Right ventricle myocardium inferior (tissue), 1 donor: ENCODE results near the gene EVL. TPM values are rescaled to one million over a fixed set of nuclear protein-coding genes. Genes with fewer than 3 reads are reported as not detected.

Experiments used
- ATAC-seq: fragments of 200-7000 bp; cut with Tn5 transposase; one replicate; pipeline ENCODE4 v1.9.1; 2020; ENCODE audit warnings: mild to moderate bottlenecking, moderate library complexity
- DNase-seq: peaks from one replicate; pipeline ENCODE4 v3.0.0; 2021; ENCODE audit errors: missing footprints
- intact Hi-C: fragments of 100-400 bp; cut with DNase I; formaldehyde crosslinking; loops from one replicate; pipeline ENCODE4 v1.11.0; 2022
- total RNA-seq: library from RNA; stranded (reverse); fragmentation: NEBNext Ultra II Directional; extraction: Animal tissue kit (Norgen Biotek cat#: 25700); gene quantifications from one replicate; pipeline ENCODE4 v1.2.1, GENCODE V29; 2021
- donor health status: DM: no; HTN: yes; CAD: no; lungs with severe emphysema.

EVL gene
- total RNA-seq, 1 donor from 2014 or later = 41.8 TPM

- intact Hi-C loops = no loop called here
- peak; percentile 85 for ATAC-seq
- no peak for DNase-seq
Measured at GRCh38 chr14:100076606-100077005, 11.4 kb downstream of the EVL start.

- intact Hi-C loops = no loop called here
- DNase-seq = no peak
- no peak for ATAC-seq
Measured at GRCh38 chr14:100077441-100077840, 12.2 kb downstream of the EVL start.

- intact Hi-C loops = no loop called here
- ATAC-seq = no peak
- DNase-seq = no peak
Measured at GRCh38 chr14:100078216-100078803, 13.1 kb downstream of the EVL start.

GRCh38 chr14:100078997-100079725 lies 13.9 kb downstream of the EVL start:
- intact Hi-C loops = no loop called here
- DNase-seq (no peak), ATAC-seq (no peak)

GRCh38 chr14:100079726-100080005 lies 14.4 kb downstream of the EVL start:
- intact Hi-C loops = no loop called here
- no peak for DNase-seq
- no peak for ATAC-seq

- no peak for DNase-seq
- no peak for ATAC-seq
- intact Hi-C loops = no loop called here
Measured at GRCh38 chr14:100080206-100080605, 15.0 kb downstream of the EVL start.

GRCh38 chr14:100081997-100082625 lies 16.9 kb downstream of the EVL start:
- intact Hi-C loops = no loop called here
- no peak for ATAC-seq
- DNase-seq = no peak

GRCh38 chr14:100082723-100083122 lies 17.5 kb downstream of the EVL start:
- intact Hi-C loops = no loop called here
- no peak for DNase-seq
- ATAC-seq = no peak

- ATAC-seq = no peak
- no peak for DNase-seq
- intact Hi-C loops = no loop called here
Measured at GRCh38 chr14:100083706-100084105, 18.5 kb downstream of the EVL start.

- ATAC-seq (no peak), DNase-seq (no peak)
- intact Hi-C loops = no loop called here
Measured at GRCh38 chr14:100084591-100084990, 19.4 kb downstream of the EVL start.

- ATAC-seq (no peak), DNase-seq (no peak)
- intact Hi-C loops = no loop called here
Measured at GRCh38 chr14:100085462-100085861, 20.2 kb downstream of the EVL start.

- intact Hi-C loops = no loop called here
- no peak for DNase-seq
- ATAC-seq = no peak
Measured at GRCh38 chr14:100086361-100086760, 21.1 kb downstream of the EVL start.

- ATAC-seq (no peak), DNase-seq (no peak)
- intact Hi-C loops = no loop called here
Measured at GRCh38 chr14:100088226-100088625, 23.0 kb downstream of the EVL start.

GRCh38 chr14:100091386-100091785 lies 26.2 kb downstream of the EVL start:
- intact Hi-C loops = no loop called here
- DNase-seq = no peak
- ATAC-seq = no peak

- DNase-seq (no peak), ATAC-seq (no peak)
- intact Hi-C loops = no loop called here
Measured at GRCh38 chr14:100092832-100093231, 27.6 kb downstream of the EVL start.

- DNase-seq (no peak), ATAC-seq (no peak)
- intact Hi-C loops = no loop called here
Measured at GRCh38 chr14:100093319-100093718, 28.1 kb downstream of the EVL start.

- intact Hi-C loops = no loop called here
- DNase-seq = no peak
- ATAC-seq = no peak
Measured at GRCh38 chr14:100096656-100097055, 31.4 kb downstream of the EVL start.

- intact Hi-C loops = no loop called here
- no peak for DNase-seq
Measured at GRCh38 chr14:100098171-100098570, 32.9 kb downstream of the EVL start.

GRCh38 chr14:100100032-100100703 lies 34.9 kb downstream of the EVL start:
- no peak for ATAC-seq
- intact Hi-C loops = no loop called here
- no peak for DNase-seq

More at GRCh38 chr14:100098171-100098570, 32.9 kb downstream of the EVL start:
- no peak for ATAC-seq

GRCh38 chr14:100102156-100102785 lies 37.0 kb downstream of the EVL start:
- no peak for ATAC-seq
- intact Hi-C loops = no loop called here
- DNase-seq = no peak
